Fibroblast of lung (primary cell): Measurements from ENCODE around the gene FGFBP2.

Source experiments
- EZH2 ChIP-seq: IDR thresholded peaks from 2 replicates; pipeline ENCODE4 v1.5.1; 2012; ENCODE audit warnings: low read length, control low read depth, mild to moderate bottlenecking; ENCODE audit errors: missing control alignments
- TF ChIP-seq, protein P1 (sequence below), 2 donors: IDR thresholded peaks in 1 of 2; conservative IDR thresholded peaks in 1 of 2; 1 replicate in 1 of 2; 2 replicates in 1 of 2; pipeline ENCODE4 v1.5.1; 2011 to 2012; ENCODE audit warnings: low read length in 2 of 2, control low read depth in 1 of 2, inconsistent platforms in 1 of 2, low read depth in 1 of 2, mild to moderate bottlenecking in 1 of 2

- TF ChIP-seq, protein P1, sequence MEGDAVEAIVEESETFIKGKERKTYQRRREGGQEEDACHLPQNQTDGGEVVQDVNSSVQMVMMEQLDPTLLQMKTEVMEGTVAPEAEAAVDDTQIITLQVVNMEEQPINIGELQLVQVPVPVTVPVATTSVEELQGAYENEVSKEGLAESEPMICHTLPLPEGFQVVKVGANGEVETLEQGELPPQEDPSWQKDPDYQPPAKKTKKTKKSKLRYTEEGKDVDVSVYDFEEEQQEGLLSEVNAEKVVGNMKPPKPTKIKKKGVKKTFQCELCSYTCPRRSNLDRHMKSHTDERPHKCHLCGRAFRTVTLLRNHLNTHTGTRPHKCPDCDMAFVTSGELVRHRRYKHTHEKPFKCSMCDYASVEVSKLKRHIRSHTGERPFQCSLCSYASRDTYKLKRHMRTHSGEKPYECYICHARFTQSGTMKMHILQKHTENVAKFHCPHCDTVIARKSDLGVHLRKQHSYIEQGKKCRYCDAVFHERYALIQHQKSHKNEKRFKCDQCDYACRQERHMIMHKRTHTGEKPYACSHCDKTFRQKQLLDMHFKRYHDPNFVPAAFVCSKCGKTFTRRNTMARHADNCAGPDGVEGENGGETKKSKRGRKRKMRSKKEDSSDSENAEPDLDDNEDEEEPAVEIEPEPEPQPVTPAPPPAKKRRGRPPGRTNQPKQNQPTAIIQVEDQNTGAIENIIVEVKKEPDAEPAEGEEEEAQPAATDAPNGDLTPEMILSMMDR (conservative IDR thresholded peaks at IDR 0.05 in 1 of 2, IDR thresholded peaks at IDR 0.05 in 1 of 2; ENCODE audit: low read depth in 1 of 2, low read length in 2 of 2): no peak
- TF ChIP-seq EZH2: no peak
These were observed 41.4 kb downstream of the FGFBP2 start for GRCh38 chr4:15921592-15921932.
